ENCODE data around the gene CTAGE9.

CTAGE9 gene

DNA sequence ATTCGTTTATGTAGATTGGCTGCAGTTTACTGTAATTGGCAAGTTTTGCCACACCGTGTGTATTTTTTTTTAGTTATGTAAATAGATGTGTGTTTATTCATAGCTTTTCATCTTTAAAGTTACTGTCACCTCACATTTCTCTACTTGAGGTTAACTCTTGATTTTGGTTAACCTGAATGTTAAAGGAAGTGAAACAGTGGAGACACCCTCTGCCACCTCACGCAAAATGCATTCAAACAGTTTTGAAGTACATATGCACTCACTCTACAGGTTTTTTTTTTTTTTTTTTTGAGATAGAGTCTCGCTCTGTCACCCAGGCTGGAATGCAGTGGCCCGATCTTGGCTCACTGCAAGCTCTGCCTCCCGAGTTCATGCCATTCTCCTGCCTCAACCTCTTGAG is 27.3 kb downstream of the CTAGE9 start:
- no peak overlapping the region for H3K4me3 ChIP-seq (ENCODE audit: low read depth, low read length)
- no peak for TF ChIP-seq CTCF (IDR thresholded peaks at IDR 0.05; ENCODE audit: borderline replicate concordance, insufficient read depth, low read depth, low read length)

- TF ChIP-seq CTCF (IDR thresholded peaks at IDR 0.05; ENCODE audit: borderline replicate concordance, insufficient read depth, low read depth, low read length): no peak
Measured at GRCh38 chr6:131682442-131682841, 28.4 kb downstream of the CTAGE9 start.

GRCh38 chr6:131681585-131681984 is 29.2 kb downstream of the CTAGE9 start:
- TF ChIP-seq CTCF (IDR thresholded peaks at IDR 0.05; ENCODE audit: borderline replicate concordance, insufficient read depth, low read depth, low read length): no peak
- no peak overlapping the region for H3K4me3 ChIP-seq (ENCODE audit: low read depth, low read length)

More at GRCh38 chr6:131682442-131682841, 28.4 kb downstream of the CTAGE9 start:
- H3K4me3 ChIP-seq (ENCODE audit: low read depth, low read length): no peak overlapping the region

GRCh38 chr6:131680868-131681267 is 29.9 kb downstream of the CTAGE9 start:
- H3K4me3 ChIP-seq (ENCODE audit: low read depth, low read length): no peak overlapping the region
- no peak for TF ChIP-seq CTCF (IDR thresholded peaks at IDR 0.05; ENCODE audit: borderline replicate concordance, insufficient read depth, low read depth, low read length)

GRCh38 chr6:131678442-131678841 is 32.4 kb downstream of the CTAGE9 start:
- no peak for TF ChIP-seq CTCF (IDR thresholded peaks at IDR 0.05; ENCODE audit: borderline replicate concordance, insufficient read depth, low read depth, low read length)

DNA sequence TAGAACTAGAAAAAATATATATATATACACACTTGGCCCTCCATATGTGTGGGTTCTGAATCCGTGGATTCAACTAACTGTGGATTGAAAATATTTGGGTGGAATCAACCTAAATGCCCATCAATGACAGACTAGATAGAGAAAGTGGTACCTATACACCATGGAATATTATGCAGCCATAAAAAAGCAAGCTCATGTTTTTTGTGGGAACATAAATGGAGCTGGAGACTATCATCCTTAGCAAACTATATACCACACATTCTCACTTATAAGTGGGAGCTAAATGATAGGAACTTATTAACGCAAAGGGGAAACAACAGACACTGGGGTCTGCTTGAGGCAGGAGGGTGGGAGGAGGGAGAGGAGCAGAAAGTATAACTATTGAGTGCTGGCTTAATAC is 37.6 kb downstream of the CTAGE9 start:
- no peak overlapping the region for H3K4me3 ChIP-seq (ENCODE audit: low read depth, low read length)
- TF ChIP-seq CTCF (IDR thresholded peaks at IDR 0.05; ENCODE audit: borderline replicate concordance, insufficient read depth, low read depth, low read length): no peak

More at GRCh38 chr6:131678442-131678841, 32.4 kb downstream of the CTAGE9 start:
- no peak overlapping the region for H3K4me3 ChIP-seq (ENCODE audit: low read depth, low read length)

- H3K4me3 ChIP-seq (ENCODE audit: low read depth, low read length): no peak overlapping the region
- no peak for TF ChIP-seq CTCF (IDR thresholded peaks at IDR 0.05; ENCODE audit: borderline replicate concordance, insufficient read depth, low read depth, low read length)
Measured at GRCh38 chr6:131669891-131670290, 40.9 kb downstream of the CTAGE9 start.
